GM18505 (cell line): ENCODE results near the gene BICD2.
"Not testable (repeated sequence)": the region's sequence is repeated elsewhere in the genome, so short reads cannot be mapped to it uniquely, and the experiment has no call there.

ENCODE experiments used
- ATAC-seq: cut with Tn5 transposase; IDR thresholded peaks from one replicate; pipeline ENCODE4 v1.9.1; 2021; ENCODE audit not compliant: unreplicated experiment
- POLR2A ChIP-seq: IDR thresholded peaks from 4 replicates; pipeline ENCODE4 v1.6.1; 2011; ENCODE audit warnings: borderline replicate concordance; ENCODE audit not compliant: insufficient read depth, insufficient read length; ENCODE audit errors: extremely low read depth

The BICD2 gene

DNA sequence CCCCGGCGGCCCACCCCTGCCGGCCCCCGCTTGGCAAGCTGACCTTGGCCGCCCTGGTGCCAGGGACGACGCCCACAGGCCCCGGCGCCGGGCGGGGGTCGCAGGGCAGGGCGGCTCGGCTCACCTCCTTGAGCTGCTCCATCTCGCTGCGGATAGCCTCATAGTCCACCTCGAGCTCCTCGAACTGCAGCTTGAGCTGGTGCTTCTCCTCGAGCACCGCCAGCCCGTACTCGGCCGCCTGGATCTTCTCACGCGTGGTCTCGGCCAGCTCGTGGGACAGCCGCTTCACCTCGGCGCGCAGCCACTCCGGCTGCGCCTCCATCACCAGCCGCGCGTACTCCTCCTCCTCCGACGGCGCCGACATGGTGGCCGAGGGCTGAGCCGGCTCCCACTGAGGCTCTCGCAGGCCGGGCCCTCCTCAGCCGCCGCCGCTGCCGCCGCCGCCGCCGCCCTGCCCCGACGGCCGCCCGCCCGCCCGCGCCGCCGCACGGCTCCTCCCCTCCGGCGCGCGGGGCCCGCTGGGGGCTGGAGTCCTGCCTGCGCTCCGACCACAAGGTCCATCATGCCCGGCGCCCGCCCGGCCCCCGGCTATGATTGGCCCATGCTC, at the start of gene BICD2:
BICD2 (minus strand) TSS at position 453 of the 607 bp plus-strand sequence; CDS start at position 364, 89 bp downstream.
- no peak for TF ChIP-seq POLR2A
- ATAC-seq: no peak

DNA sequence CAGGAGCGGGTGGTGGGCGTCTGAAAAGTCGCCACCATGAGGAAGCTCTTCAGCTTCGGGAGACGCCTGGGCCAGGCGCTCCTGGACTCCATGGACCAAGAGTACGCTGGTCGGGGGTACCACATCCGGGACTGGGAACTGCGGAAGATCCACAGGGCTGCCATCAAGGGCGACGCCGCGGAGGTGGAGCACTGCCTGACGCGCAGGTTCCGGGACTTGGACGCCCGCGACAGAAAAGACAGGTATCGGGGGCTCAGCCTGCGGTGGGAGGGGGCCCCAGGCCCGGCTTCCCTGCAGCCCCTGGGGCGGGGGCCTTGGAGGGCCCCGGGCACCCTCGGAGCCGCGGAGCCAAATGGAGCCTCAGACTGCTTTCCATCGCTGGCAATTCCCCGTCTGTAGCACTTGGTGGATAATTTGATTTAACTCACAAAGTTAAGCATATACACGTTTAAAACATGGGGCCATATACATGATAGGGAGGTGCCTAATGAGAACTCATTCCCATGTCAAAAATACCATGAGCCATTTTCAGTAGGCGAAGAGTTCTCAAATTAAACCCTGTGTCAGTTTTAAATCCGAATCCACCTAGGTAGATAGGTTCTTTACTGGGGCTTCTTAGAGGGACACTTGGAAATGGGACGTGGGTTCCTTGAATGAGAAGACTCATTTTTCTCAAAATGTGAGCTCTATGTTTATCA, 45.1 kb upstream of the BICD2 start:
- not testable (repeated sequence) for ATAC-seq

DNA sequence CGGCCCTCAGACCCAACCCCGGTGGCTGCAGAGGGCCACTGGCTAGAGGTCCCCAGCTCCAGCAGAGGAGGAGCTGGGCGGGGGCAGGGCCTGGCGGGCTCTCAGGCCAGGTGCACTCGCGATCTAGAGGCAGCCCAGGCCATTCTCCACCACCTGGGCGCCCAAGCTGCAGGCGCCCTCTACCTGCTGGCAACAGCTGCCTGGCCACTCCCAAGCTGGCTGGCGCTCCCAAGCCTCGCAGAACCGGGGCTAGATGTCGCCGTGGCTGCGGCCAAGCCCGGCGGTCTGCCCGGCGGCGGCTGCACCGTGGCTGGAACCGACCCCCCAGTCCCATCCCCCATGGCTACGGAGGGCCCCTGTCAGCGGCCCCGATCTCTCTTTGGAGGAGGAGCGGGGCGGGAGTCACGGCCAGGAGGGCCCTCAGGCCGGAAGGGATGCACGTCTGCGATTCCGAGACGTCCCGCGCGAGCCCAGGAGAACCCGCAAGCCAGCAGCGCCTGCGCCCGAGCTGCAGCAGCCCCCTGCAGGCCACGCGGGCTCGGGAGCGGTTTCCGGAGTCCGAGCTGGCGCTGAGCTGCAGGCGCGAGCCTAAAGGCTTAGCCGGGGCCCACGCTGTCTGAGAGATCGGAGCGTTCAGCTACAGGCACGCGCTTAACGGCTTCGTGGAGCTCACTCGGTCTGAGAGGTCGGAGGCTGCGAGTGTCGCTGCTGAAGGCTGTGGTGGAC, 44.3 kb upstream of the BICD2 start:
- no peak for ATAC-seq

DNA sequence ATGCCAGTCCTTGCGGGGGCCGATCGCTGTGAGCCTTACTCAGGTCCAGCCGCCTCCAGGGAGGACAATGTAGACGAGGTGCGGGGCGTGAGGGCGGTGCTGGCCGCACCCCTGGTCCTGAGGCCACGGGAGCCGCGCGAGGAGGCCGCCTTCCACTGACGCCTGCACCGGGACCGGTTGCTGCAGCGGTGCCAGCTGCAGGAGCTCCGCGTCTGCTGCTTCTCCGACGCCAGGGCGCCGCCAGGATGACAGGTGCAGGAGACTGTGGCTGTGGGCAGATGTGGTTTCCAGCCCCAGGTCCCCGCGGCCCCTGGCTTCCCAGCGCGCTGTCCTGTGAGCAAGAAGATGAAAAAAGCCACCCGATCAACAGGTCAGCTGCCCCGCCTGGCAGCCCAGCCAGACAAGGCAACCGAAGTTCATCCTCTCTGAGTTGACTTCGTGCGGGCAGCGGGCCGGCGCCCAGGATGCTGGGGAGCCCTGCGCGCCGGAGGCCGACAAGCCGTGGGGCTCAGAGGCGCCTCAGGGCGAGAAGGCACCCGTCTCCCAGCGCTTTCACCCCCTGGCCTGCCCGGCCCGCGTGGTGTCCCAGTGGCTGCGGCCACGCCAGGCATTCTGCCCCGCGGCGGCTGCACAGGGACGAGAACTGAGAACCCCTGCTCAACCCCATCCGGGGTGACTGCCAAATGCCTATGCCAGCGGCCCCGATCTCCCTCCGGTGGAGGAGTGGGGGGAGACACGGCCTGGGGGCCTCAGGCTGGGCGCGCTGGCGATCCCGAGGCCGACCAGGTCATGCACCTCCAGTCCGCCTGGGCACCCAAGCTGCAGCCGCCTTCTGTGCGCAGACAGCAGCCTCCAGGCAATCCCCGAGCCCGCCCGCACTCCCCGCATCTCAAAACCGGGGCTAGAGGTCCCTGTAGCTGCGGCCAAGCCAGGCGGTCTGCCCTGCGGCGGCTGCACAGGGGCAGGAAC, 43.4 kb upstream of the BICD2 start:
- no peak for TF ChIP-seq POLR2A
- no peak for ATAC-seq

More for the DNA sequence above, 44.3 kb upstream of the BICD2 start:
- no peak for TF ChIP-seq POLR2A

DNA sequence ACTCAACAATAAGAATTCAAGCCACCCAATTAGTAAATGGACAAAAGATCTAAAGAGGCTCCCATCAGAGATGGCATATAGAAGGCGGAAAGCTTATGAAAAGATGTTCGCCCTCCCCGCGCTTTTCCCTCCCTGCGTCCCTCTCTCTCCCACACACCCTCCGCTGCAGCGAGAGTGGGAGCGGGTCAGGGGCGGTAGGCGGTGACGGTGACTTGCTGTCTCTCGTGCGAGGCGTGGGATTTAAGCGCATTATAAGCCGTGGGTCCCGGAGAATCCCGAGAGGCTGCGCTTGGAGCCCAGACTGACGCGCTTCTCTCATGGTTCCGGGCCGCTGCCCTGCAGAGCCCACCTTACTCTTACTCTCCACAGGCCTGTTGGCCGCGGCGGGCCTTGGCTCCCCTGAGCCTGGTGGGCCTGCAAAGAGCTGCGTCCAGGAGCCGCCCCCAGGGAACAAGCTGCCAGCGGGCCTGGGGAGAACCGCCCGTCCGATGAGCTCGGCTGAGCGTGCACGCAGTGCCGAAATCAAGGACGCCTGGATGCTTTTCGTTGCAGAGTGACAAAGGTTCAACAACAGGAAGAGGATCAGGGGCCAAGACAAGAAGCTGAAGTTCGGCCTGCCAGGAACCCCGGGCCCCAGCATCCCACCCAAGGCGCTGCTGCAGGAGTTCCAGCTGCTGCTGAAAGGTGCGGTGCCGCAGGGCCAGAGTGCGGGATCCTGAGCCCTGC, 42.6 kb upstream of the BICD2 start:
- no peak for ATAC-seq
- no peak for TF ChIP-seq POLR2A

DNA sequence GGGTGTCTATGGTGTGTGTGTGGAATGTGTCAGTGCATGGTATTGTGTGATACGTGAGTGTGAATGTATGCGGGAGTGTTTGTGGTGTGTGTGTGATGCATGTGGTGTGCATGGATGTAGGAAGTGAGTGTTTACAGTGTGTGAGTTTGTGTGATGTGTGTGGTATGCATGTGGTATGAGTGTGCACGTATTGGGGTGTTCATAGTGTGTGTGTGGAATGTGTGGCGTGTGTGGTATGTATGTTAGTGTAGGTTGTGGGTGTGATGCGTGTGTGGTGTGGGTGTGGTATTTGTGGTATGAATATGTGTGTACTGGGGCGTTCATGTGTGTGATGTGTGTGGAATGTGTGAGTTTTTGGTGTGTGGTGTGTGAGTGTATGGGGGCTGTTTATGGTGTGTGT, 40.1 kb upstream of the BICD2 start:
- no peak for ATAC-seq

DNA sequence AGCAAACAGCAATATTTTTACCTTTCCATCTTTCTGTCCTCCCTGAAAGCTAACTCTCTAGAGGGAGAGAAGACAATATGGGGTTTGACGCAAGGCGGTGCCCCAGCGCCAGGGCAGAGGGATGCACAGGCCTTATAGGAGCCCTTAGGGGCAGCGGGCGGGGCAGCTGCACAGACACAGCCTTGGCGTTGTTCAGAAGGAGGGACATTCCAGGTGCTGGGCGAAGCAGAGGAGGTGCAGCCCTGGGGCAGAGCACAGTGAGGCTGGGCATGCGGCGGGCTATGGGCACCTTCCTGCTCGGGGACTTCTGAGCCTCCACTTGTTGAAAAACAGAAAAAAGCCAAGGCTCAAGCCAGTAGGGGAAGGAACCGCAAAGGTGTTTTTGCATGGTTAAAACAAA, 33.7 kb upstream of the BICD2 start:
- no peak for ATAC-seq
- no peak for TF ChIP-seq POLR2A

More for the DNA sequence above, 40.1 kb upstream of the BICD2 start:
- no peak for TF ChIP-seq POLR2A

DNA sequence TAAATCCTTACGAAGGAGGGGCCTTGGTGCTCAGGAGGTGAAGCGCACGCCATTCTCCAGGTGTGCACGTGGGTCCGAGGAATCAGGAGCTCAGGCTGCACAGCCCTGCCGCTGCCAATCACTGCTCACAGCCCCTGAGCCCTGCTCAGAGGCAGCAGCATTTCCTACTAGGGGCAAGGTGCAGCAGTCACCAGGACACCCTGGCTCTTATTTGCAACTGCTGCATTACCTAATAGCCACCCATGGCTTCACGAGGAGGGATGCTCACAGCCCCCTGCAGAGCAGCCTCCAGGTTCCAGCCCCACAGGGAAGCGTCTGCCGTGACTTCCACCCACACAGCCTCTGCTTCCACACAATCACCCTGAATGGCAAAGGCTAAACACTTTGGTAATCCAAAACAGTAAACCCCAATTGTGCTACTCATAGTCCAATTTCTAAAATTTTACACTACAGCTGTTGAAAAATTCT, 31.7 kb upstream of the BICD2 start:
- ATAC-seq: not testable (repeated sequence)

DNA sequence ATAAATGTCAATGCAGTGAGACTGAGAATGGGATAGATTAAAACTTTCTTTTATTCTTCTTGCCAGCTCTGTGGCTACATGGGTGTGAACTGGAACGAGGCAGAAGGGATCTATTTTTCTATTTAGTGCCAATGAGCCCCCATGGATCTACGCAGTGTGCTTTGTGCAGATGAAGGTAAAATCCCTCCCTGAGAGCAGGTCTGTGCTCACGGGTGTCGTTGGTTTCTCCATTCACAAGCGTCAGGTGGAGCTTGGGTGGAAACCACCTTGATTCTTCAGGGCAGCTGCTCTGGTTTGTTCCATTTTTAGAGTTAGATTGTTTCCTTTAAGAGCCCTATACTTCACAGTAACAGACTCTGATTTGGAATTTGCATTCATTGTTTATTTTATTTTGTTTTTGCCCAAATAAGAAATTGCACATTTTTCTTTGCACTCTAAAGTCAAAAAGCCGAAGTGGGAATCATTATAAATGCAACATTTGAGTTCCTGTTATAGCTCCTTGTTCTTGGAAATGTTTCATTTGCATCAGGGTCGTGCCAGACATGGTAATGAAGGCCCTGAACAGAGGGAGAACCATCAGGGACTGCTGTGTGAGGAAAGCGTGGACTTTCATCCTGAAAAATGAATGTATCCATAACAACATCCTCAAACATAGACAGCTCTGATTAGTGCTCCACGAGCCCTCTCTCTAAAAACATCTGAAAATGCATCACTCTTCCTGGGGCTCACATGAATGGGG, 31.1 kb upstream of the BICD2 start:
- ATAC-seq: no peak

DNA sequence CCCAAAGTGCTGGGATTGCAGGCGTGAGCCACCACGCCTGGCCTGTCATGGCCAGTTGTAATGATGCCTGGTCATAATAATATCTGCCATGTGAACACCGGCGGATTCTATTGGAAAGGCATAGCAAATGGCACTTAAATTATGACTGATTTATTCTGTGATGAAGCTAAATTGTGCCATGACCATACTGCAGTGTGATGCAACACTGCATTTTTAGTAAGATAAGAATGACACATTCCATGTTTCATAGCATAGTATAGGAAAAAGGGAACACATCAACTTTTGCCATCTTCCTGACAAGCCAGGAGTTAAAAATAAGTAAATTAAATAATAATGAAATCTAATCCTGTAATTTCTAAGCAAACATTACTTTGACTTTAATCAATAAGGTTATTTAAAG, 30.4 kb upstream of the BICD2 start:
- ATAC-seq: no peak
- no peak for TF ChIP-seq POLR2A

More for the DNA sequence above, 31.1 kb upstream of the BICD2 start:
- TF ChIP-seq POLR2A: no peak

DNA sequence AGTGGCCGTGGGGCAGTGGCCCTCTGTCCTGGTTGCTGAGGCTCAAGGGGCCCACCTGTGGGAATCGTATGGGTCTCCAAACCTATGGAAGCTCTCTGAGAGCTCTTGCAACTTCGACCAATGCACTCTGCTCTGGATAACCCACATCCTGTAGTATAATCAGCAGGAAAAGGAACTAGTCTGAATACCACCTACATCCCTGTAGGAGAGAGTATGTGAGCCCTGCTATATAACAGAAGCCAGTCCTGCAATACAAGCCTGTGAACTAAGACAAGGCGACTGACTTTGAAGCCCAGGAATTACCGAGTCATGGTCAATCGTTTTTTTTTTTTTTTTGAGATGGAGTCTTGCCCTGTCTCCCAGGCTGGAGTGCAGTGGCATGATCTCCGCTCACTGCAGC, 29.8 kb upstream of the BICD2 start:
- TF ChIP-seq POLR2A: no peak
- no peak for ATAC-seq
